GM12864 (cell line): ENCODE data around the gene LIPT2.

Source experiments
- DNase-seq: peaks from one replicate; pipeline ENCODE4 v3.0.0-alpha.2; 2011; ENCODE audit warnings: low read depth
- H3K4me3 ChIP-seq: 2 replicates; pipeline ENCODE4 v1.5.1; 2011; ENCODE audit warnings: mild to moderate bottlenecking, low read depth, low read length, control low read depth
- TF ChIP-seq, protein P1 (sequence below): IDR thresholded peaks from 2 replicates; pipeline ENCODE4 v1.5.1; 2011; ENCODE audit warnings: low read depth, mild to moderate bottlenecking, moderate library complexity, low read length, control low read depth, inconsistent platforms; ENCODE audit errors: missing control alignments

LIPT2 gene

DNA sequence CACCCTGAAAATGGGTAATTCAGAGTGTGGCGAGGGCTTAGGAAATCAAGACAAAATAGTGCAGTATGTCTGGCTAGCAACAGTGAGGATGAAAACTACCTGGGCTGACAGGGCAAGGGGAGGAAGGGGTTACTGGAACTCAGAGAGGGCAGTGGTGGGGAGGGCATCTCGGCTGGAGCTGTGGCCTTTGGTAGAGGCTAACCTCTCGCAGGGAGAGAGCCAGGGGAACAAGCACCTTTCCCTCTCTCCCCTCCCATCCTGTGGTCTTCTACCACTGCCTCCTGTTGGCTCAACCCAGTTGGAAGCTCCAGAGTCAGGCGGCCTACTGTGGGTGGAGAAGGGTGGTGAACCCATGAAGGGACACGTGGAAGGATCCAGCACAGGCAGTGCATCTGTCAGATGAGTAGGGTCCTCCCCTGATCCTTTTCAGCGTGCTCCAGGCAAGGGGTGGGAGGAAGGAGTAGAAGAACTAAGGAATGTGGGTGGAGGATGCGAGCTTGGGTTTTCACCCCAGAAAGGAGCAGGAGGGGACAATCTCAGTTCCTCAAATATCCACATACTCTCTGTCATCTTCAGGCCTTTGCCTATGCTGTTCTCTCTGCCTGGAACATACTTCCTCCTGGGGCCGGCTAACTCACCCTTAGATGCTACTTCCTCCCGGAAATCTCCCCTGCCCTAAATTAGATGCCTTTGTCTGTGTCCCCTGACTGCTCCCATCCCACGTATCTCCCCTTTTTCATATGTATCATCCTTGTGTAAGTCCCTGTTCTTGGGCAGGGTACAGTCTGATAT lies 19.9 kb downstream of the LIPT2 start:
- DNase-seq: no peak
- TF ChIP-seq, protein P1, sequence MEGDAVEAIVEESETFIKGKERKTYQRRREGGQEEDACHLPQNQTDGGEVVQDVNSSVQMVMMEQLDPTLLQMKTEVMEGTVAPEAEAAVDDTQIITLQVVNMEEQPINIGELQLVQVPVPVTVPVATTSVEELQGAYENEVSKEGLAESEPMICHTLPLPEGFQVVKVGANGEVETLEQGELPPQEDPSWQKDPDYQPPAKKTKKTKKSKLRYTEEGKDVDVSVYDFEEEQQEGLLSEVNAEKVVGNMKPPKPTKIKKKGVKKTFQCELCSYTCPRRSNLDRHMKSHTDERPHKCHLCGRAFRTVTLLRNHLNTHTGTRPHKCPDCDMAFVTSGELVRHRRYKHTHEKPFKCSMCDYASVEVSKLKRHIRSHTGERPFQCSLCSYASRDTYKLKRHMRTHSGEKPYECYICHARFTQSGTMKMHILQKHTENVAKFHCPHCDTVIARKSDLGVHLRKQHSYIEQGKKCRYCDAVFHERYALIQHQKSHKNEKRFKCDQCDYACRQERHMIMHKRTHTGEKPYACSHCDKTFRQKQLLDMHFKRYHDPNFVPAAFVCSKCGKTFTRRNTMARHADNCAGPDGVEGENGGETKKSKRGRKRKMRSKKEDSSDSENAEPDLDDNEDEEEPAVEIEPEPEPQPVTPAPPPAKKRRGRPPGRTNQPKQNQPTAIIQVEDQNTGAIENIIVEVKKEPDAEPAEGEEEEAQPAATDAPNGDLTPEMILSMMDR: no peak
- H3K4me3 ChIP-seq: no peak overlapping the region

DNA sequence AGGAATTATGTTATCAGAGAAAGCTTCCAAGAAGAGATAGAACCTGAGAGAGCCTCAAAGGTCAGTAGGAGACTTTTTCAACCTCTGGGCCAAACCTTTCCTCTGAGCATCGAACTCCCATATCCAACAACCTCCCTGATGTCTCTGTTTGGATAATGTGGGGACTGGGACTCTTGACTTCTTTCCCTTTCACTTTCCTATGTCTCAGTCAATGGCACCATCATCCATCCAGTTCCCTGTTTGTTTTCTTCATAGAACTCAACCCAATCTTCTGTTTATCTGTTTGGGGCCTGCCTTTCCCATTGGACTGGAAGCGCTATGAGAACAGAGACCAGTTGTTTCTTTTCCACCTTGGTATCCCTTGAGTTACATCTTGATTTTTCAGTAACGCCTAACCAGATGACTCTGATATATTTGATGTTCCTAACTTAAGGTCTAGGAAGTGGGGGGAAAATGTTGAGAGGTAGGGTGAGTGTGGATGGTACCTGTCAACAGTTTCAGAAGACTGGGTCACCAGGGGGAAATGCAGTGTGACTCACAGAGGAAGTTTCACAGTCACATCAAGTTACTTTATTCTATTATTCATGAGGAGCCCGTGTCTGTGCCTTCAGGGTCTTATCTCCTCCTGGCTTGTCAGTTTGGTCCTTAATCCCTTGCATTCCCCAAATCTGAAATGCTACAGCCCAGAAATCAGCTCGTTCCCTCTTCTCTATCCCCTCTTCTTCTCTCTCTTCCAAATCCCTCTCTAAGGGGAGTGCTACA lies 21.7 kb downstream of the LIPT2 start:
- TF ChIP-seq, protein P1: no peak
- no peak overlapping the region for H3K4me3 ChIP-seq
- DNase-seq: no peak

DNA sequence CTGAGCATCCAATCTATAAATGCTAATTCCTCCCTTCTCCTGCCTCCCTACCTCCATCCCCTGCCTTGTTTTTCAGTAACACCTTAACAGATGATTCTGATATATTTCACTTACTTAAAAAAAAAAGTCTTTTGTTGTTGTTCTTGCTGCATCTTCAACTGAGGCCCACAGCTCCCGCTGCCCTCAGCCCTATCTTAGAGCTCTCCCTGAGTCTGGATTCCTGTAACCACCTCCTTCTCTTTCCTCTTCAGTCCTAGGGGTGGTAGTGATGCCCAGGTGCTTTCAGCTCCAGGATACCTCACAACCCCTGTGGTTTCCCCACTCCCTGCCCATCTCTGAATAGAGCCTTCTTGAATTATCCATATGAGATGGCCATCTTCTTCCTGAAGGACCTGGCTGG lies 22.5 kb downstream of the LIPT2 start:
- H3K4me3 ChIP-seq: no peak overlapping the region
- no peak for DNase-seq
- TF ChIP-seq, protein P1: no peak

DNA sequence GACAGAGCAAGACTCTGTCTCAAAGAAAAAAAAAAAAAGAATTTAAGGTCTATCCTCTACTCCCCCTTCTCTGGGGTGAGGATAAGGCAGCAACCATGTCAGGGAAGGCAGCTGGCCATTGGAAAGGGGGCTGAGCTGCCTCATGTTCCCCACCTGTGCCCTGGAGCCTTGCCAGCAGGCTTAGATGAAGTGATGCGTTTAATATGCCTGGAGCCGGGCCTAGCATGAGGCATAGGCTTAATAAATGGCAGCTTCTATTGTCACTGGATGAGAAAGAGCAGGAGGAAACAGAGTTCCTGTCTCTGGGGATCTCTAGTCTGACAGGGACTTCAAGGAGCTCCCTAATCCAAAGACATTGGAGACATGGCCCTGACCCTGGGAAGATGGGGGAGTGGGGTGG lies 23.0 kb downstream of the LIPT2 start:
- no peak for DNase-seq
- no peak overlapping the region for H3K4me3 ChIP-seq
- TF ChIP-seq, protein P1: no peak

DNA sequence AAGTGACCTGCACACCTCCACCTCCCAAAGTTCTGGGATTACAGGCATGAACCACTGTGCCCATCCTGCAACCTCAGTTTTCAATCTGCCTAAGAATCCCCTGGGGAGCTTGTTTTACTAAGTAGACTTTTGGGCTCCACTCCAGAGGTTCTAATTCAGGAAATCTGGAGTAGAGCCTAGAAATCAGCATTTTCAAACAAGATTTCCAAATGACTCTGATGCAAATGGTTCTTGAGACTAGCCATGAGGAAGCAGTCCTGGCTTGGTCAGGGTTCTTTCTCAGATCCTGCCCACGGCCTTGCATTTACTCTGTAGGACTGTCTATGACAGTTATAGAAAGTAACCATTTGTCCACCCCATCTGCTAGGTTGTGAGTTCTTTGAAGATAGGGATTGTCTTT lies 24.6 kb downstream of the LIPT2 start:
- TF ChIP-seq, protein P1: no peak
- DNase-seq: no peak
- no peak overlapping the region for H3K4me3 ChIP-seq

DNA sequence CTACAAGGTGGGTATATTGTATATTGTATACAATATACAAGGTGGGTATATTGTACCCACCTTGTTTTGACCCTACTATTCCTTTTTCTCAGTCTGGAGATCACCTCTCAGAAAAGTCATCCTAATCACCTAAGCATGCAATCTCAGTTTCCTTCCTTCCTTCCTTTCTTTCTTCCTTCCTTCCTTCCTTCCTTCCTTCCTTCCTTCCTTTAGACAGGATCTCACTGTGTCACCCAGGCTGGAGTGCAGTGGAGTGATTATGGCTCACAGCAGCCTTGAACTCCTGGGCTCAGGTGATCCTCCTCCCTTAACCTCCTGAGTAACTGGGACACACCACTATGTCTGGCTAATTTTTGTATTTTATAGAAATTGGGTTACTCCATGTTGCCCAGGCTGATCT lies 25.0 kb downstream of the LIPT2 start:
- TF ChIP-seq, protein P1: no peak
- H3K4me3 ChIP-seq: no peak overlapping the region
- no peak for DNase-seq
